Mammary epithelial cell (primary cell): ENCODE data around the gene FGF18.

Experiments
- EZH2 ChIP-seq: IDR thresholded peaks from 2 replicates; pipeline ENCODE4 v1.6.1; 2012; ENCODE audit warnings: low read length, inconsistent platforms, borderline replicate concordance
- TF ChIP-seq, protein P1 (sequence below), 2 donors: IDR thresholded peaks in 1 of 2; conservative IDR thresholded peaks in 1 of 2; 2 replicates each; pipeline ENCODE4 v1.5.1; 2011 to 2012; ENCODE audit warnings: inconsistent platforms in 2 of 2, low read length in 2 of 2, mild to moderate bottlenecking in 2 of 2, control low read depth in 1 of 2, low read depth in 1 of 2; ENCODE audit not compliant: insufficient read depth in 1 of 2; ENCODE audit errors: extremely low read depth in 1 of 2

DNA sequence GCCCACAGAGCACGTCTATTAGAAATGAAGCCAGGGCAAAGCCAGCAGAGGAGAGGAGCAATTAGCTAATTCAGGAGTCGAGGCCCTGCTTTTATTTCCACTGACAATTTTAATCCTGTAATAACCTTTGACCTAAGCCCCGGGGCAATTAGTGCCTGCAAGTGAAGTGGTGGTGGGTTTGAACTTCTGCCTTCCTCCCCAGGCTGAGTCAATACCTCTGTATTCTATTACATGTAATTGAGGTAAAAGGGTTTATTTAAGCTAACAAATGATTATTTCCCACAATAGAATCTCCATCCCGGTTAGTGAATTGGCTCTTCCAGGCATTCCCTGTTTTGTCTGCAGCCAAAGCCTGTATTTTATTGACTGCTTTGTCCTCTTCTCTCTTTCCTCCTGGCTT is 49.9 kb downstream of the FGF18 start:
- no peak for TF ChIP-seq EZH2
- TF ChIP-seq, protein P1, sequence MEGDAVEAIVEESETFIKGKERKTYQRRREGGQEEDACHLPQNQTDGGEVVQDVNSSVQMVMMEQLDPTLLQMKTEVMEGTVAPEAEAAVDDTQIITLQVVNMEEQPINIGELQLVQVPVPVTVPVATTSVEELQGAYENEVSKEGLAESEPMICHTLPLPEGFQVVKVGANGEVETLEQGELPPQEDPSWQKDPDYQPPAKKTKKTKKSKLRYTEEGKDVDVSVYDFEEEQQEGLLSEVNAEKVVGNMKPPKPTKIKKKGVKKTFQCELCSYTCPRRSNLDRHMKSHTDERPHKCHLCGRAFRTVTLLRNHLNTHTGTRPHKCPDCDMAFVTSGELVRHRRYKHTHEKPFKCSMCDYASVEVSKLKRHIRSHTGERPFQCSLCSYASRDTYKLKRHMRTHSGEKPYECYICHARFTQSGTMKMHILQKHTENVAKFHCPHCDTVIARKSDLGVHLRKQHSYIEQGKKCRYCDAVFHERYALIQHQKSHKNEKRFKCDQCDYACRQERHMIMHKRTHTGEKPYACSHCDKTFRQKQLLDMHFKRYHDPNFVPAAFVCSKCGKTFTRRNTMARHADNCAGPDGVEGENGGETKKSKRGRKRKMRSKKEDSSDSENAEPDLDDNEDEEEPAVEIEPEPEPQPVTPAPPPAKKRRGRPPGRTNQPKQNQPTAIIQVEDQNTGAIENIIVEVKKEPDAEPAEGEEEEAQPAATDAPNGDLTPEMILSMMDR (conservative IDR thresholded peaks at IDR 0.05 in 1 of 2, IDR thresholded peaks at IDR 0.05 in 1 of 2; ENCODE audit: extremely low read depth in 1 of 2, insufficient read depth in 1 of 2, low read depth in 1 of 2, low read length in 2 of 2), result no peak
